Thymus (tissue), 14 donors: Measurements from ENCODE around the gene USP46. TPM values are rescaled to one million over a fixed set of nuclear protein-coding genes. Genes with fewer than 3 reads are reported as not detected.
A peak's percentile ranks its signal among the peaks of the same experiment; 100 is the strongest.

Experiments used
- DNase-seq, 9 donors: peaks; one replicate each; pipeline ENCODE4 v3.0.0-alpha.2; 2013; ENCODE audit warnings: low spot score in 9 of 9, low read depth in 6 of 9, missing footprints in 1 of 9
- H3K27ac ChIP-seq, 2 donors: one replicate each; pipeline ENCODE4 v1.5.1; 2013; ENCODE audit warnings: control low read depth in 1 of 2, low read depth in 1 of 2, low read length in 1 of 2, mild to moderate bottlenecking in 1 of 2, moderate library complexity in 1 of 2
- H3K27me3 ChIP-seq, 2 donors: one replicate each; pipeline ENCODE4 v1.5.1; 2013; ENCODE audit warnings: low read length in 1 of 2; ENCODE audit not compliant: control insufficient read depth in 2 of 2, insufficient read depth in 1 of 2
- H3K36me3 ChIP-seq, 2 donors: one replicate each; pipeline ENCODE4 v1.5.1; 2013; ENCODE audit warnings: low read length in 1 of 2, mild to moderate bottlenecking in 1 of 2, moderate library complexity in 1 of 2; ENCODE audit not compliant: control insufficient read depth in 2 of 2, insufficient read depth in 2 of 2
- H3K4me1 ChIP-seq, 2 donors: one replicate each; pipeline ENCODE4 v1.5.1; 2013; ENCODE audit warnings: low read length in 2 of 2; ENCODE audit not compliant: control insufficient read depth in 2 of 2, insufficient read depth in 2 of 2
- H3K4me3 ChIP-seq, 2 donors: one replicate each; pipeline ENCODE4 v1.5.1; 2013; ENCODE audit warnings: low read length in 2 of 2, control low read depth in 1 of 2, mild to moderate bottlenecking in 1 of 2
- H3K9me3 ChIP-seq, 2 donors: one replicate each; pipeline ENCODE4 v1.5.1; 2013; ENCODE audit warnings: low read length in 1 of 2, mild to moderate bottlenecking in 1 of 2; ENCODE audit not compliant: control insufficient read depth in 2 of 2, insufficient read depth in 1 of 2
- WGBS: extraction: QIAGEN DNeasy Blood & Tissue Kit; methylation state at CpG from one replicate; pipeline ENCODE4 v1.1.7; 2013; 5-methylcytosine and 5-hydroxymethylcytosine counted together
- long read RNA-seq, 10 donors: transcript quantifications; one replicate each; lab custom pipeline, GENCODE V29; 2026
- polyA plus RNA-seq: library from polyadenylated mRNA; stranded (reverse); fragments of 200-250 nt; gene quantifications from one replicate; pipeline ENCODE4 v1.2.3, GENCODE V29; 2013
- total RNA-seq: library from RNA; stranded (reverse); fragments of 120-200 nt; gene quantifications from one replicate; pipeline ENCODE4 v1.2.4, GENCODE V29; 2013
- donor health status: healthy.

Gene USP46, protein sequence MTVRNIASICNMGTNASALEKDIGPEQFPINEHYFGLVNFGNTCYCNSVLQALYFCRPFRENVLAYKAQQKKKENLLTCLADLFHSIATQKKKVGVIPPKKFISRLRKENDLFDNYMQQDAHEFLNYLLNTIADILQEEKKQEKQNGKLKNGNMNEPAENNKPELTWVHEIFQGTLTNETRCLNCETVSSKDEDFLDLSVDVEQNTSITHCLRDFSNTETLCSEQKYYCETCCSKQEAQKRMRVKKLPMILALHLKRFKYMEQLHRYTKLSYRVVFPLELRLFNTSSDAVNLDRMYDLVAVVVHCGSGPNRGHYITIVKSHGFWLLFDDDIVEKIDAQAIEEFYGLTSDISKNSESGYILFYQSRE
- total RNA-seq (6.3 TPM), polyA plus RNA-seq (5.2 TPM)
- long read RNA-seq, donor 1 = 0 reads
- long read RNA-seq, donor 2 = 0 reads
- long read RNA-seq, donor 3, full-length matches to known transcripts = 3 of 8 reads
- long read RNA-seq, donor 3, partial matches to known transcripts = 5 of 8 reads
- long read RNA-seq, donor 3, other reads (novel, unspliced or antisense) = 0 of 8 reads
- long read RNA-seq, donor 4, full-length matches to known transcripts = 1 of 1 reads
- long read RNA-seq, donor 4, partial matches to known transcripts = 0 of 1 reads
- long read RNA-seq, donor 4, other reads (novel, unspliced or antisense) = 0 of 1 reads
- long read RNA-seq, donor 5, full-length matches to known transcripts = 3 of 3 reads
- long read RNA-seq, donor 5, partial matches to known transcripts = 0 of 3 reads
- long read RNA-seq, donor 5, other reads (novel, unspliced or antisense) = 0 of 3 reads
- long read RNA-seq, donor 6, full-length matches to known transcripts = 1 of 1 reads
- long read RNA-seq, donor 6, partial matches to known transcripts = 0 of 1 reads
- long read RNA-seq, donor 6, other reads (novel, unspliced or antisense) = 0 of 1 reads
- long read RNA-seq, donor 7, full-length matches to known transcripts = 1 of 1 reads
- long read RNA-seq, donor 7, partial matches to known transcripts = 0 of 1 reads
- long read RNA-seq, donor 7, other reads (novel, unspliced or antisense) = 0 of 1 reads
- long read RNA-seq, donor 8, full-length matches to known transcripts = 1 of 1 reads
- long read RNA-seq, donor 8, partial matches to known transcripts = 0 of 1 reads
- long read RNA-seq, donor 8, other reads (novel, unspliced or antisense) = 0 of 1 reads
- long read RNA-seq, donor 9, full-length matches to known transcripts = 1 of 1 reads
- long read RNA-seq, donor 9, partial matches to known transcripts = 0 of 1 reads
- long read RNA-seq, donor 9, other reads (novel, unspliced or antisense) = 0 of 1 reads
- long read RNA-seq, donor 10, full-length matches to known transcripts = 3 of 3 reads
- long read RNA-seq, donor 10, partial matches to known transcripts = 0 of 3 reads
- long read RNA-seq, donor 10, other reads (novel, unspliced or antisense) = 0 of 3 reads

DNA sequence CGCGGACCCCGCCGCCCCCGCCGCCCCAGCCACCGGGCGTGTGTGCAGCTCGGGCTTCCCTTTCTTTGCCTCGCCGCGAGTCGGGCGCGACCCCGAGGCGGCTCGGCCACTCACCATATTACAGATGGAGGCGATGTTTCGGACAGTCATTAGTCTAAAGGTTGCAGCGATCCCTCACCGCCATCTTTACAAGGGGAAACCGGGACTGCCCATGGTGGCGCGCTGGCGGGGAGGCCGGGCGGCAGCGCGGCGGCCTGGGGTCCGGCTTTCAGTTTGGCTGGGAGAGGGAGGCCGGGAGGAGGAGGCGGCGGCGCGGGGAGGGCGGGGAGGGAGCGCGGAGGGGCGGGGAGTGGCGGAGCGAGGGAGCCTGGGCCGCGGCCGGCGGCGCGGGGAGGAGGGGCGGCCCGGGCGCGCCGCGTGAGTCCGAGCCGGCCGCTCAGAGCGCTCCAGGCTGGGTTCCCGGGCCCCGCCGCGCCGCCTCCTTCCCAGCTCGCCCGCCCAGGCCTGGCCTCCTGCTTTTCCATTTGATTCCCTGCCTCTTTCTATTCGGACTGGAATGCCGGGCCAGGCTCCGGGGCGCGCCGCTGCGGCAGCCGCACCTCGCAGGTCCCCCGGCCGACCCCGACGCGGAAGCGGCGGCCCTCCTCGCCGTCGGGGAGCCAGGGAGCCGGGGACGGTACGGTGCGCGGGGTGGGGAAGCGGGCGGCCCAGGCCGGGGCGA, at the start of gene USP46:
TSS of gene USP46 (minus strand) at position 301 of the 721 bp plus-strand sequence. CDS start at position 150, 151 bp downstream.
- WGBS = under 1% methylated on average over 94 of the region's 94 CpGs
- peak in 1 of 9 donors; percentile 45 for DNase-seq
- H3K9me3 ChIP-seq = no peaks in the 10 kb centered on the region
- no peaks in the 10 kb centered on the region for H3K36me3 ChIP-seq
- H3K4me3 ChIP-seq = peak within 1 kb of the TSS; percentile 54 to 74
- peaks cover 22 to 35% of the 10 kb centered on the region in 2 donors for H3K27me3 ChIP-seq
- H3K4me1 ChIP-seq = peaks cover 7 to 25% of the 10 kb centered on the region in 2 donors
- H3K27ac ChIP-seq = peak within 1 kb of the TSS; percentile 43 to 76

DNA sequence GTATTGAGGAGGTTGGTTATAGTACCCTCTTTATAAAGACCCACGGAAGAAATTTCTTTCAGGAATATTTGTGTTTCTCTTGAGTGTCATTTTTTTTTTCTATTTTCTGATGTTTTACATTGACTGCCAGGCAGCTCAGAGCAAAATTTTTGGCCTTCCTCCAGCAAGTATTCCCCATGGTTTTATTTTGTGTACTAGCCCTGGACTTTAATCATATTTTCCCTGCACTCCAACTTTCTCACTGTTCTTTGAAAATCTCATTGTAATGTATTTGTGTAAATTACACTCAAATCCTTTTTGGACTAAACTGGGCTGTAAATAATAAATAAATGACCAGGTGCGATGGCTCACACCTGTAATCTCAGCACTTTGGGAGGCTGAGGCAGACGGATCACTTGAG, 45.6 kb upstream of the USP46 start:
- H3K27me3 ChIP-seq = no peaks in the 10 kb centered on the region
- no peaks in the 10 kb centered on the region for H3K4me1 ChIP-seq
- WGBS = 93% methylated on average over 3 of the region's 3 CpGs
- no peak overlapping the region for H3K27ac ChIP-seq
- DNase-seq = no peak
- H3K36me3 ChIP-seq = no peaks in the 10 kb centered on the region
- no peak overlapping the region for H3K4me3 ChIP-seq
- no peaks in the 10 kb centered on the region for H3K9me3 ChIP-seq

DNA sequence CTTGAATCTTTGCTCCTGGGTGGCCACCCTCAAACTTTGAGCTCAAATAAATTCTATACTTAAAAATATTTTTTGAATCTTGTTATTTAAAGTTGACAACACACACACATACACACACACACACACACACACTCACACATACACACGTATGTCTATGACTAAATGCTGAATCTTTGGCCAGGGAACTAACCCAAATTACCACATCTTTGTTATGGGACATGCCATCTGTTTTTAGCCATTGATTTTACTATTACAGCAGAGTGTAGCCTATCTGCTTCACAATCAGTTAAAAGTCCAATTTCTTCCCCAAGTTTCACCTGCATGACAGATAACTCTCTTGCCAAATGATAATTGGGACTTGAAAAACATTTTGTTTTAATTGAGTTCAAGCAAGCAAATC, 45.0 kb upstream of the USP46 start:
- 80% methylated on average over 1 of the region's 1 CpG for WGBS
- no peak overlapping the region for H3K4me3 ChIP-seq
- H3K4me1 ChIP-seq = no peaks in the 10 kb centered on the region
- no peaks in the 10 kb centered on the region for H3K27me3 ChIP-seq
- DNase-seq = no peak
- H3K9me3 ChIP-seq = no peaks in the 10 kb centered on the region
- no peak overlapping the region for H3K27ac ChIP-seq
- H3K36me3 ChIP-seq = no peaks in the 10 kb centered on the region

DNA sequence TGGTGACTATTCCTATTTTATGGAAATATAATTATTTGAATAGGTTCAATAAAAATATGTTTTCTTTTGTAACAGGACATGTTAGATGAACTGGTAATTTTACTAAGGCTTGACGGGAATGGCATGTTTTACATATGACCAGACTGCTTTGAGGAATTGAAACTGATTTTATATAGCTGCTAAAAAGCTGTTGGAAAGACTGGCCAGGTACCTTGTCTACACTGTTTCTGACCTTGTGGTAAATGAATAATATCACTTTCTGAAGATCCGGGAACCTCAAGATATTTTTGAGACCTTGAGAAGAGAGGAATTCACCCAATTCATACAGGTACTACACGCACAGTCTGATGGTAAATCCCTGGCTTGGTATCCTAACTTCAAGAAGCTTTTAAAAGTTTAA, 42.1 kb upstream of the USP46 start:
- Histone ChIP-seq H3K27ac (no peak overlapping the region), H3K9me3 (no peaks in the 10 kb centered on the region), H3K4me3 (no peak overlapping the region), H3K4me1 (no peaks in the 10 kb centered on the region), H3K27me3 (no peaks in the 10 kb centered on the region), H3K36me3 (no peaks in the 10 kb centered on the region)
- 95% methylated on average over 3 of the region's 3 CpGs for WGBS
- no peak for DNase-seq

DNA sequence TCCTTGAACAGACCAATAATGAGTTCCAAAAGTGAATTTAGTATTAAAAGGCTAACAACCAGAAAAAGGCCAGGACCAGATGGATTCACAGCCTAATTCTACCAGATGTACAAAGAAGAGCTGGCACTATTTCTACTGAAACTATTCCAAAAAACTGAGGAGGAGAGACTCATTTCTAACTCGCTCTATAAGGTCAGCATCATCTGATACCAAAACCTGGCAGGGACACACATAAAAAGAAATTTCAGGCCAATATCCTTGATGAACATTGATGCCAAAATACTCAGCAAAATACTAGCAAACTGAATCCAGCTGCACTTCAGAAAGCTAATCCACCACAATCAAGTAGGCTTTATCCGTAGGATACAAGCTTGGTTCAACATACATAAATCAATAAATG, 35.8 kb upstream of the USP46 start:
- Histone ChIP-seq H3K27me3 (no peaks in the 10 kb centered on the region), H3K4me1 (no peaks in the 10 kb centered on the region), H3K9me3 (no peaks in the 10 kb centered on the region), H3K36me3 (no peaks in the 10 kb centered on the region), H3K4me3 (no peak overlapping the region), H3K27ac (no peak overlapping the region)
- DNase-seq = no peak
- 99% methylated on average over 2 of the region's 2 CpGs for WGBS

DNA sequence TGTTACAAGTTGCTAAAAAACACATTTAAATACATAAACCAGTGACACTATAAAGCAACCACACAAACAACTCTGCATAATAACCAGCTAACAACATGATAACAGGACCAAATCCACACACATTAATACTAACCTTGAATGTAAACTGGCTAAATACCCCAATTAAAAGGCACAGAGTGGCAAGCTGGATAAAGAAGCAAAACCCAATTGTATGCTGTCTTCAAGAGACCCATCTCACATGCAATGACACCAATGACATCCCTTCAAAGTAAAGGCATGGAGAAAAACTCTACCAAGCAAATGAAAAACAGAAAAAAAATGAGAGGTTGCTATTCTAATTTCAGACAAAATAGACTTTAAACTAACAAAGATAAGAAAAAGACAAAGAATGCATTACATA, 34.4 kb upstream of the USP46 start:
- no peaks in the 10 kb centered on the region for H3K9me3 ChIP-seq
- no peak overlapping the region for H3K4me3 ChIP-seq
- H3K27me3 ChIP-seq = no peaks in the 10 kb centered on the region
- no peaks in the 10 kb centered on the region for H3K36me3 ChIP-seq
- H3K4me1 ChIP-seq = no peaks in the 10 kb centered on the region
- DNase-seq = no peak
- H3K27ac ChIP-seq = no peak overlapping the region

DNA sequence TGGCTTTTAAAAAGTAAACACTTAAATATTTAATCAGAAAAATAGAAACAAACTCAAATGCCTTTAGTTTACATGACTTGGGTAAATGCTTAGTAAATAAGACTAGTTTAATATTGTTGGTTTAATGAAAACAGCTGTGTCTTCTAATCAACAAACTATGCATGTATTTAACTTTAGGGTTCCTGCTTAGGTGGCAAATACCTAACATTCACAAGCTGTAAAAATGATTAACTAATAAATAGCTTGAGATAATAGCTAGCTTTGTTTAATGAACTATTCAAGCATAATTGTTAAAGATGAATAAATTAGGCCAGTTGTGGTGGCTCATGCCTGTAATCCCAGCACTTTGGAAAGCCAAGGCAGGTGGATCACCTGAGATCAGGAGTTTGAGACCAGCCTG, 30.0 kb upstream of the USP46 start:
- Histone ChIP-seq H3K36me3 (no peaks in the 10 kb centered on the region), H3K9me3 (no peaks in the 10 kb centered on the region), H3K27ac (no peak overlapping the region), H3K27me3 (no peaks in the 10 kb centered on the region), H3K4me3 (no peak overlapping the region), H3K4me1 (no peaks in the 10 kb centered on the region)
- DNase-seq = no peak

DNA sequence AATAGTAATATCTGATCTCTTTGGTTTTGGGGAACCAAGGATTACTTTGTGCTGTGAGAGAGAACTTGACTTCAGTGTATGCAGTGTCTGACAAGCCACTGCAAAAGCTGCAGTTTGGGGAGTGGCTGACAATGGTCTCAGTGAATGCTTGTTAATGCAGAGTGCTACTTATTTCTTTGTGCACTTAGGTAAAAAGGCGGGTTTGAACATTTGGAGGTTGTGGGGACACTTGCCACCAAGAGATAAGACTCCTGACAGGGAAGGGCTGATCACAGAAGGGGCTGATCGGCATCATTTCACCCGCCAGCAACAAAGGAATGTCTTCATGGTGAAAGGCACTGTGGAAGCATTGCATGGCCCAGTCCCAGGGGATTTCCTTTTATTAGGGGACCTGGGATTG, 28.6 kb upstream of the USP46 start:
- Histone ChIP-seq H3K27ac (no peak overlapping the region), H3K9me3 (no peaks in the 10 kb centered on the region), H3K4me1 (no peaks in the 10 kb centered on the region), H3K36me3 (no peaks in the 10 kb centered on the region), H3K27me3 (no peaks in the 10 kb centered on the region), H3K4me3 (no peak overlapping the region)
- DNase-seq = no peak
- WGBS = 87% methylated on average over 3 of the region's 3 CpGs
